HG03457 (cell line): ENCODE data around the gene PTTG1.
"Not testable (repeated sequence)": the region's sequence is repeated elsewhere in the genome, so short reads cannot be mapped to it uniquely, and the experiment has no call there.

Experiments used
- ATAC-seq: cut with Tn5 transposase; IDR thresholded peaks from one replicate; pipeline ENCODE4 v1.9.1; 2021; ENCODE audit warnings: moderate number of reproducible peaks; ENCODE audit not compliant: unreplicated experiment

The PTTG1 gene

GRCh38 chr5:160420331-160420610, 1.4 kb upstream of the PTTG1 start:
- ATAC-seq: no peak

GRCh38 chr5:160423099-160423498, 1.4 kb downstream of the PTTG1 start:
- no peak for ATAC-seq

- ATAC-seq: no peak
Measured at GRCh38 chr5:160427607-160428006, 6.0 kb downstream of the PTTG1 start.

- ATAC-seq: no peak
Measured at GRCh38 chr5:160432196-160432595, 10.5 kb downstream of the PTTG1 start.

- ATAC-seq: no peak
Measured at GRCh38 chr5:160432787-160433186, 11.1 kb downstream of the PTTG1 start.

- peak; percentile 68 for ATAC-seq
Measured at GRCh38 chr5:160434022-160434531, 12.4 kb downstream of the PTTG1 start.

- ATAC-seq: no peak
Measured at GRCh38 chr5:160435532-160435931, 13.9 kb downstream of the PTTG1 start.

GRCh38 chr5:160436017-160436416, 14.4 kb downstream of the PTTG1 start:
- ATAC-seq: no peak

GRCh38 chr5:160436661-160437060, 15.0 kb downstream of the PTTG1 start:
- not testable (repeated sequence) for ATAC-seq

- no peak for ATAC-seq
Measured at GRCh38 chr5:160437271-160437670, 15.6 kb downstream of the PTTG1 start.

GRCh38 chr5:160438316-160439204, 16.9 kb downstream of the PTTG1 start:
- ATAC-seq: peak; percentile 13

GRCh38 chr5:160439205-160439600, 17.5 kb downstream of the PTTG1 start:
- ATAC-seq: peak; percentile 39

GRCh38 chr5:160441311-160441781, 19.7 kb downstream of the PTTG1 start:
- peak; percentile 33 for ATAC-seq

- no peak for ATAC-seq
Measured at GRCh38 chr5:160442824-160443431, 21.3 kb downstream of the PTTG1 start.

GRCh38 chr5:160444407-160444806, 22.8 kb downstream of the PTTG1 start:
- ATAC-seq: no peak

- peak; percentile 40 for ATAC-seq
Measured at GRCh38 chr5:160445132-160445531, 23.5 kb downstream of the PTTG1 start.

GRCh38 chr5:160445751-160446150, 24.1 kb downstream of the PTTG1 start:
- no peak for ATAC-seq

GRCh38 chr5:160448886-160449285, 27.2 kb downstream of the PTTG1 start:
- ATAC-seq: no peak

- ATAC-seq: no peak
Measured at GRCh38 chr5:160449458-160449857, 27.8 kb downstream of the PTTG1 start.

- peak; percentile 46 for ATAC-seq
Measured at GRCh38 chr5:160450164-160450932, 28.7 kb downstream of the PTTG1 start.

GRCh38 chr5:160451281-160451680, 29.6 kb downstream of the PTTG1 start:
- no peak for ATAC-seq
